SK-N-SH (cell line): Measurements from ENCODE around the gene PSMD13.

Experiments used
- CTCF ChIP-seq: fragments of 200-600 bp; sonication (generic); IDR thresholded peaks from 2 replicates; pipeline ENCODE4 v1.6.1; 2017; ENCODE audit warnings: antibody characterized with exemption, mild to moderate bottlenecking, moderate library complexity
- EP300 ChIP-seq, 2 experiments: IDR thresholded peaks; 2 replicates each; pipeline versions ENCODE4 v1.4.0 to v1.6.1; 2012; ENCODE audit warnings: borderline replicate concordance in 1 of 2, low read depth in 1 of 2, low read length in 1 of 2
- EZH2phosphoT487 ChIP-seq: fragments of 200-600 bp; sonication (generic); IDR thresholded peaks from 2 replicates; pipeline ENCODE4 v1.6.1; 2017; ENCODE audit warnings: low read depth, mixed run types, mild to moderate bottlenecking, antibody characterized with exemption, moderate library complexity, borderline replicate concordance
- MAX ChIP-seq: IDR thresholded peaks from 2 replicates; pipeline ENCODE4 v1.4.0; 2012; ENCODE audit warnings: low read depth
- POLR2AphosphoS5 ChIP-seq: IDR thresholded peaks from 2 replicates; pipeline ENCODE4 v1.6.1; 2012; ENCODE audit warnings: low read depth, low read length
- SMC3 ChIP-seq: IDR thresholded peaks from 2 replicates; pipeline ENCODE4 v1.6.1; 2012; ENCODE audit warnings: low read depth, low read length, improper control_type of control experiment

- TF ChIP-seq CTCF: no peak
- no peak for TF ChIP-seq EZH2phosphoT487
- no peak for TF ChIP-seq POLR2AphosphoS5
- no peak for TF ChIP-seq EP300 (IDR thresholded peaks at IDR 0.05; ENCODE audit: borderline replicate concordance in 1 of 2, low read depth in 1 of 2, low read length in 1 of 2)
- no peak for TF ChIP-seq SMC3
- TF ChIP-seq MAX: no peak
Observed at GRCh38 chr11:285894-286220, 49.1 kb downstream of the PSMD13 start.
